A549 (cell line): ENCODE results near the gene TTC3. TPM values are rescaled to one million over a fixed set of nuclear protein-coding genes. Genes with fewer than 3 reads are reported as not detected.

Source experiments
- ATAC-seq, 2 experiments: fragments of 200-7000 bp in 1 of 2; fragments of >200 bp in 1 of 2; cut with Nextera tagmentation in 1 of 2; cut with Tn5 transposase in 1 of 2; 3 replicates each; pipeline versions ENCODE4 v1.8.0 to v1.9.1; 2018 to 2020; ENCODE audit warnings: mild to moderate bottlenecking in 1 of 2, moderate library complexity in 1 of 2
- CTCF ChIA-PET: fragments of 300-600 bp; sonication (Branson Sonifier 250); formaldehyde crosslinking; extraction: SDS; loops from one replicate; lab custom pipeline; 2021; ENCODE audit warnings: antibody characterized with exemption, inconsistent platforms; lab: Yijun Ruan, JAX
- POLR2A ChIA-PET: fragments of 350-600 bp; formaldehyde crosslinking; extraction: SDS; loops from one replicate; lab custom pipeline; 2021; ENCODE audit warnings: antibody characterized with exemption, inconsistent platforms; lab: Yijun Ruan, JAX
- DNase-seq, 2 experiments: peaks; one replicate each; pipeline versions ENCODE4 v3.0.0 to v3.0.0-alpha.2; 2011 to 2016; ENCODE audit warnings: low read depth in 1 of 2, low spot score in 1 of 2
- FAIRE-seq: peaks from 2 replicates; lab custom pipeline; 2011; peaks lifted over from hg19 to GRCh38; lab: Jason Lieb, UNC
- H3K27ac ChIP-seq, 2 experiments: fragments of >200 bp; sonication (Bioruptor Twin); formaldehyde crosslinking; 3 replicates each; pipeline ENCODE4 v1.5.1; 2016 to 2017
- H3K4me1 ChIP-seq: fragments of >200 bp; sonication (Bioruptor Twin); formaldehyde crosslinking; 3 replicates; pipeline ENCODE4 v1.6.1; 2016
- H3K4me2 ChIP-seq: fragments of >200 bp; sonication (Bioruptor Twin); formaldehyde crosslinking; 3 replicates; pipeline ENCODE4 v1.6.1; 2016
- H3K4me3 ChIP-seq: fragments of >200 bp; sonication (Bioruptor Twin); formaldehyde crosslinking; 3 replicates; pipeline ENCODE4 v1.5.1; 2016
- H3K9me3 ChIP-seq: fragments of >200 bp; sonication (Bioruptor Twin); formaldehyde crosslinking; 3 replicates; pipeline ENCODE4 v1.6.1; 2016
- CBX2 ChIP-seq: fragments of 200-600 bp; sonication (generic); IDR thresholded peaks from 2 replicates; pipeline ENCODE4 v1.6.1; 2016; ENCODE audit warnings: low read depth, mild to moderate bottlenecking, borderline replicate concordance
- CEBPB ChIP-seq, 2 experiments: fragments of >200 bp in 1 of 2; sonication (Bioruptor Twin) in 1 of 2; formaldehyde crosslinking in 1 of 2; IDR thresholded peaks; 2 replicates each; pipeline ENCODE4 v1.6.1; 2012 to 2016
- CHD2 ChIP-seq: fragments of 150-350 bp; IDR thresholded peaks from 2 replicates; pipeline ENCODE4 v1.6.1; 2014; ENCODE audit warnings: low read length; ENCODE audit not compliant: partially characterized antibody
- EHF ChIP-seq: fragments of 250-450 bp; sonication (Bioruptor Pico); IDR thresholded peaks from 2 replicates; pipeline ENCODE4 v1.5.0; 2020; ENCODE audit warnings: mild to moderate bottlenecking
- EHMT2 ChIP-seq: fragments of 200-600 bp; sonication (generic); IDR thresholded peaks from 2 replicates; pipeline ENCODE4 v1.6.1; 2016; ENCODE audit warnings: antibody characterized with exemption, low read depth, mild to moderate bottlenecking, moderate library complexity
- ESRRA ChIP-seq: fragments of 150-350 bp; IDR thresholded peaks from 2 replicates; pipeline ENCODE4 v1.6.1; 2014; ENCODE audit warnings: mild to moderate bottlenecking, low read length, borderline replicate concordance
- FOXS1 ChIP-seq: fragments of 250-450 bp; sonication (Bioruptor Pico); IDR thresholded peaks from 2 replicates; pipeline ENCODE4 v1.5.0; 2020; ENCODE audit warnings: mild to moderate bottlenecking, moderate library complexity
- GATA3 ChIP-seq: IDR thresholded peaks from 2 replicates; pipeline ENCODE4 v1.6.1; 2012; ENCODE audit warnings: borderline replicate concordance
- HOXB13 ChIP-seq: fragments of 250-450 bp; sonication (Bioruptor Pico); IDR thresholded peaks from 2 replicates; pipeline ENCODE4 v1.5.0; 2020; ENCODE audit warnings: low read depth, mild to moderate bottlenecking, moderate library complexity
- HOXB5 ChIP-seq: fragments of 250-450 bp; sonication (Bioruptor Pico); IDR thresholded peaks from 2 replicates; pipeline ENCODE4 v1.5.0; 2020; ENCODE audit warnings: mild to moderate bottlenecking, moderate library complexity
- JUNB ChIP-seq: fragments of >200 bp; sonication (Bioruptor Twin); formaldehyde crosslinking; IDR thresholded peaks from 2 replicates; pipeline ENCODE4 v1.6.1; 2016
- KDM1A ChIP-seq: fragments of 200-600 bp; sonication (generic); IDR thresholded peaks from 2 replicates; pipeline ENCODE4 v1.6.1; 2016; ENCODE audit warnings: low read depth, mild to moderate bottlenecking
- KDM5A ChIP-seq: fragments of 200-600 bp; sonication (generic); IDR thresholded peaks from 2 replicates; pipeline ENCODE4 v1.6.1; 2016; ENCODE audit warnings: antibody characterized with exemption, mild to moderate bottlenecking
- MAZ ChIP-seq: fragments of 150-350 bp; IDR thresholded peaks from 2 replicates; pipeline ENCODE4 v1.6.1; 2014; ENCODE audit warnings: antibody characterized with exemption, low read depth, low read length, borderline replicate concordance
- MYC ChIP-seq: IDR thresholded peaks from 2 replicates; pipeline ENCODE4 v1.6.1; 2012; ENCODE audit warnings: mild to moderate bottlenecking, inconsistent platforms, low read length, improper control_type of control experiment, borderline replicate concordance
- NR3C1 ChIP-seq: fragments of >200 bp; sonication (Bioruptor Twin); formaldehyde crosslinking; IDR thresholded peaks from 3 replicates; pipeline ENCODE4 v1.6.1; 2017
- POLR2A ChIP-seq: IDR thresholded peaks from 2 replicates; pipeline ENCODE4 v1.6.1; 2012; ENCODE audit warnings: mild to moderate bottlenecking, low read length
- RFX5 ChIP-seq: fragments of 450-650 bp; IDR thresholded peaks from 2 replicates; pipeline ENCODE4 v1.7.1; 2014; ENCODE audit warnings: antibody characterized with exemption, mild to moderate bottlenecking, moderate library complexity
- SREBF2 ChIP-seq: fragments of 450-650 bp; IDR thresholded peaks from 2 replicates; pipeline ENCODE4 v1.6.1; 2014; ENCODE audit warnings: mild to moderate bottlenecking, moderate library complexity
- TP53 ChIP-seq: fragments of 250-450 bp; sonication (Bioruptor Pico); IDR thresholded peaks from 2 replicates; pipeline ENCODE4 v1.5.0; 2021; ENCODE audit warnings: mild to moderate bottlenecking, moderate library complexity
- ZFP36 ChIP-seq: fragments of 450-650 bp; IDR thresholded peaks from 2 replicates; pipeline ENCODE4 v1.6.1; 2014; ENCODE audit warnings: borderline replicate concordance; ENCODE audit not compliant: partially characterized antibody
- ZSCAN20 ChIP-seq: fragments of 250-450 bp; sonication (Bioruptor Pico); IDR thresholded peaks from 2 replicates; pipeline ENCODE4 v1.8.0; 2022; ENCODE audit warnings: mild to moderate bottlenecking, moderate library complexity
- WGBS: methylation state at CpG from one replicate; pipeline ENCODE4 v1.1.6; 2017; ENCODE audit errors: missing lambda C conversion rate; 5-methylcytosine and 5-hydroxymethylcytosine counted together
- polyA plus RNA-seq, 4 experiments: library from polyadenylated mRNA; depleted of rRNA in 3 of 4; stranded (reverse); fragments of >200 nt; fragmentation: RNase III in 1 of 4; extraction: RNeasy Plus Mini Kit Qiagen cat#74134 plus additional on column Dnase treatment in 1 of 4; gene quantifications; 2 replicates in 3 of 4; 3 replicates in 1 of 4; pipeline ENCODE4 v1.2.3, GENCODE V29; 2011 to 2017
- TF ChIP-seq, protein P1 (sequence below): fragments of 450-650 bp; IDR thresholded peaks from 2 replicates; pipeline ENCODE4 v1.6.1; 2014; ENCODE audit warnings: antibody characterized with exemption
- TF ChIP-seq, protein P2 (sequence below): IDR thresholded peaks from 2 replicates; pipeline ENCODE4 v1.6.1; 2012; ENCODE audit warnings: low read depth, borderline replicate concordance
- TF ChIP-seq, protein P3 (sequence below): fragments of 200-600 bp; sonication (generic); IDR thresholded peaks from 2 replicates; pipeline ENCODE4 v1.6.1; 2016; ENCODE audit warnings: antibody characterized with exemption, mild to moderate bottlenecking, moderate library complexity
- TF ChIP-seq, protein P4 (sequence below): fragments of >200 bp; sonication (Bioruptor Twin); formaldehyde crosslinking; IDR thresholded peaks from 3 replicates; pipeline ENCODE4 v1.5.1; 2016
- TF ChIP-seq, protein P5 (sequence below): fragments of >200 bp; sonication (Bioruptor Twin); formaldehyde crosslinking; IDR thresholded peaks from 2 replicates; pipeline ENCODE4 v1.6.1; 2016

Gene TTC3
- polyA plus RNA-seq, 2 of the 4 experiments (the other 2 are of a cell fraction), result 34.2 to 62.2 TPM

DNA sequence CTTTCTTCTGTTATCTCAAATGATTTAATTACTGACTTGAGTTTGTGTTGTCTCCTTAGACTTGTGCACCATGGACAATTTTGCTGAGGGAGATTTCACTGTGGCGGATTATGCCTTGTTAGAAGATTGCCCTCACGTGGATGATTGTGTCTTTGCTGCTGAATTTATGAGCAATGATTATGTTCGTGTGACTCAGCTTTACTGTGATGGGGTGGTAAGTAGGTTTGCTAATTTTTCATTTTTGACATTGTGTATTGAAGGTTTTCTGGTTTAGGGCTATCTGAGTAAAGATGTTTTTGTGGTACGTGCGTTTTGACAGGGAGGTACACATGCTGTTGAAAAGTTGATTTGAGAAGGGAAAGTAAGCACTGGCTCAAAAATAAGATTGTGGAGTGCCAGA is 14.1 kb downstream of the TTC3 start (continued):
- TF ChIP-seq, protein P1, sequence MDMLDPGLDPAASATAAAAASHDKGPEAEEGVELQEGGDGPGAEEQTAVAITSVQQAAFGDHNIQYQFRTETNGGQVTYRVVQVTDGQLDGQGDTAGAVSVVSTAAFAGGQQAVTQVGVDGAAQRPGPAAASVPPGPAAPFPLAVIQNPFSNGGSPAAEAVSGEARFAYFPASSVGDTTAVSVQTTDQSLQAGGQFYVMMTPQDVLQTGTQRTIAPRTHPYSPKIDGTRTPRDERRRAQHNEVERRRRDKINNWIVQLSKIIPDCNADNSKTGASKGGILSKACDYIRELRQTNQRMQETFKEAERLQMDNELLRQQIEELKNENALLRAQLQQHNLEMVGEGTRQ, result no peak

DNA sequence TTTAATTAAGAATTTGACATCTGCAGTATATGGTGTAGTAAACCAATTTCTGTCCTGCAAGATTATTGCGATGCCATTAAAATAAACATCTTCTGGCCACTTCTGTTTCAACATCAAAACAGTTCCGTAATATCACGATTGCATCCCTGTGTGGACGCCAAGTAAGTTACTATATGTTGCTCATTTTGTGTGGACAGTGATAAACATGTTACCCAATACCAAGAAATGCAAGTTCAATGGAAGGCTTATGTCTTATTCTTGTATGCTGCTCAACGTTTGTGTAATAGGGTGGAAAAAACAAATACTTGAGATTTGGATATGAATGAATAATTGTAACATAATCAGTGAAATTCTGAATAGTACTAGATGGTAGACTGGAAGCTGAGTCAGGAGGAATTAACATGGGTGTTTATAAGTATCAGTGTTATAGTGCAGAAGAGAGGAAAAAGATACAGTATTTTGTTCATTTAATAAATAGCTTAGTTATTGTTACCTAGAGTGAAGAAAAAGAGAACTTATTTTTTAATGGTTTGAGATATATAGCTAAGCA is 15.2 kb downstream of the TTC3 start:
- POLR2A ChIA-PET, result no interaction called here
- ATAC-seq (no peak), FAIRE-seq (no peak), DNase-seq (no peak)
- no peak overlapping the region for H3K4me3 ChIP-seq
- H3K4me2 ChIP-seq, result no peak overlapping the region
- peaks cover 10% of the 10 kb centered on the region for H3K4me1 ChIP-seq
- CTCF ChIA-PET, result interaction anchor here (1.7 kb wide), 1 partner anchor 111 kb away, joined by 6 read pairs; no protein-coding TSS in a partner anchor
- no peaks in the 10 kb centered on the region for H3K9me3 ChIP-seq
- no peak overlapping the region for H3K27ac ChIP-seq
- TF ChIP-seq JUNB (no peak), CHD2 (no peak), KDM5A (no peak), ZFP36 (no peak), MYC (no peak), HOXB13 (CRISPR knock-in tag) (no peak), EHMT2 (no peak), ZSCAN20 (CRISPR knock-in tag) (no peak), MAZ (no peak), RFX5 (no peak), ESRRA (no peak)
- TF ChIP-seq, protein P2, sequence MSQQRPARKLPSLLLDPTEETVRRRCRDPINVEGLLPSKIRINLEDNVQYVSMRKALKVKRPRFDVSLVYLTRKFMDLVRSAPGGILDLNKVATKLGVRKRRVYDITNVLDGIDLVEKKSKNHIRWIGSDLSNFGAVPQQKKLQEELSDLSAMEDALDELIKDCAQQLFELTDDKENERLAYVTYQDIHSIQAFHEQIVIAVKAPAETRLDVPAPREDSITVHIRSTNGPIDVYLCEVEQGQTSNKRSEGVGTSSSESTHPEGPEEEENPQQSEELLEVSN, result no peak
- TF ChIP-seq, protein P3, sequence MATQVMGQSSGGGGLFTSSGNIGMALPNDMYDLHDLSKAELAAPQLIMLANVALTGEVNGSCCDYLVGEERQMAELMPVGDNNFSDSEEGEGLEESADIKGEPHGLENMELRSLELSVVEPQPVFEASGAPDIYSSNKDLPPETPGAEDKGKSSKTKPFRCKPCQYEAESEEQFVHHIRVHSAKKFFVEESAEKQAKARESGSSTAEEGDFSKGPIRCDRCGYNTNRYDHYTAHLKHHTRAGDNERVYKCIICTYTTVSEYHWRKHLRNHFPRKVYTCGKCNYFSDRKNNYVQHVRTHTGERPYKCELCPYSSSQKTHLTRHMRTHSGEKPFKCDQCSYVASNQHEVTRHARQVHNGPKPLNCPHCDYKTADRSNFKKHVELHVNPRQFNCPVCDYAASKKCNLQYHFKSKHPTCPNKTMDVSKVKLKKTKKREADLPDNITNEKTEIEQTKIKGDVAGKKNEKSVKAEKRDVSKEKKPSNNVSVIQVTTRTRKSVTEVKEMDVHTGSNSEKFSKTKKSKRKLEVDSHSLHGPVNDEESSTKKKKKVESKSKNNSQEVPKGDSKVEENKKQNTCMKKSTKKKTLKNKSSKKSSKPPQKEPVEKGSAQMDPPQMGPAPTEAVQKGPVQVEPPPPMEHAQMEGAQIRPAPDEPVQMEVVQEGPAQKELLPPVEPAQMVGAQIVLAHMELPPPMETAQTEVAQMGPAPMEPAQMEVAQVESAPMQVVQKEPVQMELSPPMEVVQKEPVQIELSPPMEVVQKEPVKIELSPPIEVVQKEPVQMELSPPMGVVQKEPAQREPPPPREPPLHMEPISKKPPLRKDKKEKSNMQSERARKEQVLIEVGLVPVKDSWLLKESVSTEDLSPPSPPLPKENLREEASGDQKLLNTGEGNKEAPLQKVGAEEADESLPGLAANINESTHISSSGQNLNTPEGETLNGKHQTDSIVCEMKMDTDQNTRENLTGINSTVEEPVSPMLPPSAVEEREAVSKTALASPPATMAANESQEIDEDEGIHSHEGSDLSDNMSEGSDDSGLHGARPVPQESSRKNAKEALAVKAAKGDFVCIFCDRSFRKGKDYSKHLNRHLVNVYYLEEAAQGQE, result no peak
- WGBS, result 75% methylated on average over 5 of the region's 5 CpGs

DNA sequence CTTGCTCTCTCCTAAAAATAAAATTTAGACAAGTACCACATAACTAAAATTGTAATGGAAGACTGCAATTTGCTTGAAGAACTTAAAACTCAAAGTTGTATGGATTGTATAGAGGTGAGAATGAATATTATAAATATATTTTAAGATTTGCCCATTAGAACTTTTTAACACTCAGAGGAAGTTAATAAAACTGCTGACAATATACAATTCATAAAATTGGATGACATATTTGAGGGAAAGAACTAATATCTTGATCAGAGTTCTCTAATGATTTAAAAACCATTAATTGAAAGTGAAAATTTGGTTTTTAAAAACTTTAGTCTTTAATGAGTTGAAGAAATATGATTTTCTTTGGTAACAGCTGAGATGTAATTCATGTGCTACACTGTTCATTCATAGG is 20.9 kb downstream of the TTC3 start:
- TF ChIP-seq FOXS1 (CRISPR knock-in tag), result no peak
- TF ChIP-seq KDM1A, result no peak
- no peak for TF ChIP-seq MYC
- no peak for TF ChIP-seq ESRRA
- TF ChIP-seq RFX5, result no peak
- TF ChIP-seq, protein P1, result no peak
- TF ChIP-seq, protein P4, sequence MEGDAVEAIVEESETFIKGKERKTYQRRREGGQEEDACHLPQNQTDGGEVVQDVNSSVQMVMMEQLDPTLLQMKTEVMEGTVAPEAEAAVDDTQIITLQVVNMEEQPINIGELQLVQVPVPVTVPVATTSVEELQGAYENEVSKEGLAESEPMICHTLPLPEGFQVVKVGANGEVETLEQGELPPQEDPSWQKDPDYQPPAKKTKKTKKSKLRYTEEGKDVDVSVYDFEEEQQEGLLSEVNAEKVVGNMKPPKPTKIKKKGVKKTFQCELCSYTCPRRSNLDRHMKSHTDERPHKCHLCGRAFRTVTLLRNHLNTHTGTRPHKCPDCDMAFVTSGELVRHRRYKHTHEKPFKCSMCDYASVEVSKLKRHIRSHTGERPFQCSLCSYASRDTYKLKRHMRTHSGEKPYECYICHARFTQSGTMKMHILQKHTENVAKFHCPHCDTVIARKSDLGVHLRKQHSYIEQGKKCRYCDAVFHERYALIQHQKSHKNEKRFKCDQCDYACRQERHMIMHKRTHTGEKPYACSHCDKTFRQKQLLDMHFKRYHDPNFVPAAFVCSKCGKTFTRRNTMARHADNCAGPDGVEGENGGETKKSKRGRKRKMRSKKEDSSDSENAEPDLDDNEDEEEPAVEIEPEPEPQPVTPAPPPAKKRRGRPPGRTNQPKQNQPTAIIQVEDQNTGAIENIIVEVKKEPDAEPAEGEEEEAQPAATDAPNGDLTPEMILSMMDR, result no peak
- no peak for TF ChIP-seq ZFP36
- TF ChIP-seq SREBF2, result no peak
- no peak for TF ChIP-seq GATA3
- no peak for TF ChIP-seq HOXB5 (CRISPR knock-in tag)
- TF ChIP-seq EHMT2, result no peak
- no peak for TF ChIP-seq NR3C1
- no peak for TF ChIP-seq CBX2
- TF ChIP-seq CEBPB (IDR thresholded peaks at IDR 0.05), result no peak
- no peak for TF ChIP-seq TP53 (CRISPR knock-in tag)
- TF ChIP-seq POLR2A, result no peak
- no peak for TF ChIP-seq MAZ
- TF ChIP-seq, protein P5, sequence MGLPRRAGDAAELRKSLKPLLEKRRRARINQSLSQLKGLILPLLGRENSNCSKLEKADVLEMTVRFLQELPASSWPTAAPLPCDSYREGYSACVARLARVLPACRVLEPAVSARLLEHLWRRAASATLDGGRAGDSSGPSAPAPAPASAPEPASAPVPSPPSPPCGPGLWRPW, result no peak
- no peak for TF ChIP-seq EHF
- H3K27ac ChIP-seq, result no peak overlapping the region
- DNase-seq, result no peak
- ATAC-seq, result no peak
- no peak overlapping the region for H3K4me3 ChIP-seq
- no peak overlapping the region for H3K4me2 ChIP-seq
- H3K9me3 ChIP-seq, result no peaks in the 10 kb centered on the region
- FAIRE-seq, result no peak
- ChIA-PET POLR2A (no interaction called here), CTCF (no interaction called here)
- H3K4me1 ChIP-seq, result no peaks in the 10 kb centered on the region
